Neural progenitor cell (in vitro differentiated cells): ENCODE data around the gene DNAJB5. TPM values are rescaled to one million over a fixed set of nuclear protein-coding genes. Genes with fewer than 3 reads are reported as not detected.

Experiments used
- DNase-seq: peaks from one replicate; pipeline ENCODE4 v3.0.0-alpha.2; 2016; ENCODE audit warnings: low spot score
- H2AFZ ChIP-seq: fragments of 200-600 bp; sonication (generic); replicated peaks from 2 replicates; pipeline ENCODE4 v1.6.1; 2016; ENCODE audit warnings: antibody characterized with exemption
- H3F3A ChIP-seq: fragments of 200-600 bp; sonication (generic); 2 replicates; pipeline ENCODE4 v1.6.1; 2016; ENCODE audit warnings: antibody characterized with exemption, low read depth
- H3K27ac ChIP-seq: fragments of 200-600 bp; sonication (generic); 2 replicates; pipeline ENCODE4 v1.5.1; 2016; ENCODE audit warnings: mild to moderate bottlenecking
- H3K27me3 ChIP-seq: fragments of 200-600 bp; sonication (generic); 2 replicates; pipeline ENCODE4 v1.6.1; 2016; ENCODE audit warnings: mild to moderate bottlenecking, moderate library complexity
- H3K36me3 ChIP-seq: fragments of 200-600 bp; sonication (generic); 2 replicates; pipeline ENCODE4 v1.5.1; 2016
- H3K4me1 ChIP-seq: fragments of 200-600 bp; sonication (generic); 2 replicates; pipeline ENCODE4 v1.6.1; 2016; ENCODE audit warnings: mixed run types
- H3K4me2 ChIP-seq: fragments of 200-600 bp; sonication (generic); 2 replicates; pipeline ENCODE4 v1.6.1; 2016
- H3K4me3 ChIP-seq: fragments of 200-600 bp; sonication (generic); 2 replicates; pipeline ENCODE4 v1.5.1; 2016
- H3K79me2 ChIP-seq: fragments of 200-600 bp; sonication (generic); 2 replicates; pipeline ENCODE4 v1.6.1; 2016; ENCODE audit warnings: low read depth
- H3K9ac ChIP-seq: fragments of 200-600 bp; sonication (generic); 2 replicates; pipeline ENCODE4 v1.6.1; 2016
- H3K9me3 ChIP-seq: fragments of 200-600 bp; sonication (generic); 2 replicates; pipeline ENCODE4 v1.5.1; 2016; ENCODE audit warnings: low read depth
- H4K20me1 ChIP-seq: fragments of 200-600 bp; sonication (generic); 2 replicates; pipeline ENCODE4 v1.6.1; 2016; ENCODE audit warnings: low read depth
- H3K27ac Mint-ChIP-seq: 3 replicates; pipeline ENCODE4 v1.8.0; 2021; ENCODE audit warnings: mixed read lengths
- H3K27me3 Mint-ChIP-seq: 2 replicates; pipeline ENCODE4 v1.8.0; 2022; ENCODE audit warnings: low read depth, mild to moderate bottlenecking, inconsistent platforms, moderate library complexity, mixed read lengths; ENCODE audit not compliant: insufficient read depth
- H3K36me3 Mint-ChIP-seq: 3 replicates; pipeline ENCODE4 v1.8.0; 2021; ENCODE audit warnings: mixed read lengths
- H3K4me1 Mint-ChIP-seq: 3 replicates; pipeline ENCODE4 v1.8.0; 2021; ENCODE audit warnings: mixed read lengths
- H3K4me3 Mint-ChIP-seq: 3 replicates; pipeline ENCODE4 v1.8.0; 2021; ENCODE audit warnings: mild to moderate bottlenecking, moderate library complexity, mixed read lengths
- H3K9me3 Mint-ChIP-seq: 3 replicates; pipeline ENCODE4 v1.8.0; 2020; ENCODE audit warnings: mixed read lengths
- EZH2 ChIP-seq: fragments of 200-600 bp; sonication (generic); IDR thresholded peaks from 2 replicates; pipeline ENCODE4 v1.6.1; 2017; ENCODE audit warnings: antibody characterized with exemption, mild to moderate bottlenecking, moderate library complexity
- EZH2phosphoT487 ChIP-seq: fragments of 200-600 bp; sonication (generic); IDR thresholded peaks from 2 replicates; pipeline ENCODE4 v1.6.1; 2017; ENCODE audit warnings: antibody characterized with exemption
- total RNA-seq: library from RNA; depleted of rRNA; stranded (reverse); fragments of >200 nt; gene quantifications from 2 replicates; pipeline ENCODE4 v1.2.3, GENCODE V29; 2015; ENCODE audit warnings: low replicate concordance
- TF ChIP-seq, protein P1 (sequence below): fragments of 200-600 bp; sonication (generic); IDR thresholded peaks from 2 replicates; pipeline ENCODE4 v1.5.1; 2017; ENCODE audit warnings: antibody characterized with exemption, mild to moderate bottlenecking

DNAJB5 gene
- total RNA-seq, 1 donor from 2014 or later, result 17.4 TPM

DNA sequence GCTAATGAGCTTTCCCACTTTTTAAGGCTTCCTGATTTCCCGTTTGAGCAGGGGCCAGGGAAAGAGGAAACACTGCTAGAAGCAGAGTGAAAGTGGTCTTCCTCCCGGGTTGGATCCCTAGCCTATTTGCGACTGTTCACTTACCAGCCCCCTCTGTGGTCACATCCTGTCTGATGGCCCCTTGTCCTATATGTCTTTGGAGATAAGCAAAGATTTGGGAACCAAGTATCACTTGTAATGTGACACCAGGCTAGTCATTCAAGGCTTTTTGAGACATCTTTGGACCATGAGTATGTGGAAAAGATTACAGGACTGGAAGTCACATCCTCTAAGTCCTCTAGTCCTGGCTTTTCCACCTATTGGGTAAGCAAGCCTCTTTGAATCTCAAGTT is 6.1 kb downstream of the DNAJB5 start:
- H3K9me3 Mint-ChIP-seq, result no peaks in the 10 kb centered on the region
- Histone ChIP-seq H2AFZ (no peak overlapping the region), H4K20me1 (no peaks in the 10 kb centered on the region), H3K4me2 (no peak overlapping the region), H3K9me3 (no peaks in the 10 kb centered on the region), H3K9ac (no peak overlapping the region), H3K79me2 (no peaks in the 10 kb centered on the region), H3K36me3 (no peaks in the 10 kb centered on the region), H3K4me1 (peaks cover 11% of the 10 kb centered on the region), H3K27me3 (no peaks in the 10 kb centered on the region), H3K27ac (no peak overlapping the region), H3F3A (peaks cover 13% of the 10 kb centered on the region), H3K4me3 (no peak overlapping the region)
- H3K4me3 Mint-ChIP-seq, result no peak overlapping the region
- peaks cover 34% of the 10 kb centered on the region for H3K4me1 Mint-ChIP-seq
- H3K27ac Mint-ChIP-seq, result no peak overlapping the region
- H3K36me3 Mint-ChIP-seq, result peaks cover 23% of the 10 kb centered on the region
- TF ChIP-seq, protein P1, sequence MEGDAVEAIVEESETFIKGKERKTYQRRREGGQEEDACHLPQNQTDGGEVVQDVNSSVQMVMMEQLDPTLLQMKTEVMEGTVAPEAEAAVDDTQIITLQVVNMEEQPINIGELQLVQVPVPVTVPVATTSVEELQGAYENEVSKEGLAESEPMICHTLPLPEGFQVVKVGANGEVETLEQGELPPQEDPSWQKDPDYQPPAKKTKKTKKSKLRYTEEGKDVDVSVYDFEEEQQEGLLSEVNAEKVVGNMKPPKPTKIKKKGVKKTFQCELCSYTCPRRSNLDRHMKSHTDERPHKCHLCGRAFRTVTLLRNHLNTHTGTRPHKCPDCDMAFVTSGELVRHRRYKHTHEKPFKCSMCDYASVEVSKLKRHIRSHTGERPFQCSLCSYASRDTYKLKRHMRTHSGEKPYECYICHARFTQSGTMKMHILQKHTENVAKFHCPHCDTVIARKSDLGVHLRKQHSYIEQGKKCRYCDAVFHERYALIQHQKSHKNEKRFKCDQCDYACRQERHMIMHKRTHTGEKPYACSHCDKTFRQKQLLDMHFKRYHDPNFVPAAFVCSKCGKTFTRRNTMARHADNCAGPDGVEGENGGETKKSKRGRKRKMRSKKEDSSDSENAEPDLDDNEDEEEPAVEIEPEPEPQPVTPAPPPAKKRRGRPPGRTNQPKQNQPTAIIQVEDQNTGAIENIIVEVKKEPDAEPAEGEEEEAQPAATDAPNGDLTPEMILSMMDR, result no peak
- TF ChIP-seq EZH2phosphoT487 (no peak), EZH2 (no peak)
- no peak for DNase-seq
- H3K27me3 Mint-ChIP-seq, result peaks cover 7% of the 10 kb centered on the region

DNA sequence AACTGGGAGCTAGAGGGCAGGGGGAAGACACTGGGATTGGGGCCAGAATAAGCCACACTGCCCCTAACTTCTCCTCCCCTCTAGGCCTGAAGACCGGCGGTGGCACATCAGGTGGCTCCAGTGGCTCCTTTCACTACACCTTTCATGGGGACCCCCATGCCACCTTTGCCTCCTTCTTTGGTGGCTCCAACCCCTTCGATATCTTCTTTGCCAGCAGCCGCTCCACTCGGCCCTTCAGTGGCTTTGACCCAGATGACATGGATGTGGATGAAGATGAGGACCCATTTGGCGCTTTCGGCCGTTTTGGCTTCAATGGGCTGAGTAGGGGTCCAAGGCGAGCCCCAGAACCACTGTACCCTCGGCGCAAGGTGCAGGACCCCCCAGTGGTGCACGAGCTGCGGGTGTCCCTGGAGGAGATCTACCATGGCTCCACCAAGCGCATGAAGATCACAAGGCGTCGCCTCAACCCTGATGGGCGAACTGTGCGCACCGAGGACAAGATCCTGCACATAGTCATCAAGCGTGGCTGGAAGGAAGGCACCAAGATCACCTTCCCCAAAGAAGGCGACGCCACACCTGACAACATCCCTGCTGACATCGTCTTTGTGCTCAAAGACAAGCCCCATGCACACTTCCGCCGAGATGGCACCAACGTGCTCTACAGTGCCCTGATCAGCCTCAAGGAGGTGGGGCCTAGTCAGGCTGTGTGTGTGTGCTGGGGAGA is 6.8 kb downstream of the DNAJB5 start:
- H3F3A ChIP-seq, result peaks cover 6% of the 10 kb centered on the region

DNA sequence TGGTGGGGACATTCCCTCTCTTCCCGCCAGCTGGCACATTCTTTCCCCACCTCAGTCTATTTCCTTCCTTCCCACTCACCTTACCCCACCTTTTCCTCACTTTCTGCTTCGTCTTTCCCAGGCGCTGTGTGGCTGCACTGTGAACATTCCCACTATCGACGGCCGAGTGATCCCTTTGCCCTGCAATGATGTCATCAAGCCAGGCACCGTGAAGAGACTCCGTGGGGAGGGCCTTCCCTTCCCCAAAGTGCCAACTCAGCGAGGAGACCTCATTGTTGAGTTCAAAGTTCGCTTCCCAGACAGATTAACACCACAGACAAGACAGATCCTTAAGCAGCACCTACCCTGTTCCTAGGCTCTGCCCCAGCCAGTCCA is 7.3 kb downstream of the DNAJB5 start:
- peaks cover 2% of the 10 kb centered on the region for H3K4me1 ChIP-seq
- H3K4me1 Mint-ChIP-seq, result peaks cover 25% of the 10 kb centered on the region

More for the DNA sequence above, 6.8 kb downstream of the DNAJB5 start:
- peaks cover 5% of the 10 kb centered on the region for H3K4me1 ChIP-seq
- no peak overlapping the region for H3K4me2 ChIP-seq
- Mint-ChIP-seq H3K4me1 (peaks cover 27% of the 10 kb centered on the region), H3K4me3 (no peak overlapping the region), H3K36me3 (peaks cover 23% of the 10 kb centered on the region), H3K27me3 (peaks cover 6% of the 10 kb centered on the region), H3K27ac (no peak overlapping the region), H3K9me3 (no peaks in the 10 kb centered on the region)
- TF ChIP-seq EZH2phosphoT487 (no peak), EZH2 (no peak)
- TF ChIP-seq, protein P1, result no peak
- H3K9me3 ChIP-seq, result no peaks in the 10 kb centered on the region
- no peak overlapping the region for H3K27ac ChIP-seq
- H4K20me1 ChIP-seq, result no peaks in the 10 kb centered on the region
- H3K27me3 ChIP-seq, result no peaks in the 10 kb centered on the region
- no peaks in the 10 kb centered on the region for H3K79me2 ChIP-seq
- no peak overlapping the region for H3K9ac ChIP-seq
- DNase-seq, result no peak
- no peaks in the 10 kb centered on the region for H3K36me3 ChIP-seq
- no peak overlapping the region for H3K4me3 ChIP-seq
- H2AFZ ChIP-seq, result no peak overlapping the region

More for the DNA sequence above, 7.3 kb downstream of the DNAJB5 start:
- H3K27me3 Mint-ChIP-seq, result peaks cover 6% of the 10 kb centered on the region
- H3K4me3 Mint-ChIP-seq, result no peak overlapping the region
- no peaks in the 10 kb centered on the region for H3K9me3 Mint-ChIP-seq
- DNase-seq, result no peak
- H3K4me3 ChIP-seq, result no peak overlapping the region
- no peak overlapping the region for H3K27ac ChIP-seq
- TF ChIP-seq, protein P1, result no peak
- TF ChIP-seq EZH2phosphoT487 (no peak), EZH2 (no peak)
- H3K9me3 ChIP-seq, result no peaks in the 10 kb centered on the region
- H3K36me3 Mint-ChIP-seq, result peaks cover 21% of the 10 kb centered on the region
- no peak overlapping the region for H3K9ac ChIP-seq
- no peak overlapping the region for H2AFZ ChIP-seq
- H3F3A ChIP-seq, result peaks cover 6% of the 10 kb centered on the region
- no peaks in the 10 kb centered on the region for H3K79me2 ChIP-seq
- no peak overlapping the region for H3K4me2 ChIP-seq
- H3K36me3 ChIP-seq, result no peaks in the 10 kb centered on the region
- H3K27me3 ChIP-seq, result no peaks in the 10 kb centered on the region
- no peaks in the 10 kb centered on the region for H4K20me1 ChIP-seq
- no peak overlapping the region for H3K27ac Mint-ChIP-seq
